GM12873 (cell line): ENCODE measurements around the gene ADCY7.

Source experiments
- TF ChIP-seq, protein P1 (sequence below): IDR thresholded peaks from 2 replicates; pipeline ENCODE4 v1.5.1; 2012; ENCODE audit warnings: low read depth, mild to moderate bottlenecking, moderate library complexity, low read length, control low read depth; ENCODE audit not compliant: insufficient read depth; ENCODE audit errors: missing control alignments

Gene ADCY7

DNA sequence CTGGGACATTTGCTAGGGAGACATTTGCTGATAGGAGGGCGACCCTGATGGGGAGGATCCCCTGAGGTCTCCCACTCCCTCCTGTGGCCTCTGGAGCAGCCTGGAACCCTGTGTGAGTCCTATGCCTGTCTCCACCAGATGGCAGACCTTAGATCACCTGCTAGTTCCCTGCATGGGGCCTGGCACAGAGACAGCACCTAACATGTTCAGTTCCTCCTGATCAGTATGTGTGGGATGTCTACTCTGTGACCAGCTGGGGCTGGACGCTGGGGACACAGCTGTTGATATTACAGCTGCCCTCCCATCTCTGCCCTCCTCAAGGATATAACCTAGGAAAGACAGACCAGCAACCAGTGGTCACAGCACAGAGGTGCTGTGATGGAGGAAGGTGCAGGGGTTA is 1.1 kb upstream of the ADCY7 start:
- TF ChIP-seq, protein P1, sequence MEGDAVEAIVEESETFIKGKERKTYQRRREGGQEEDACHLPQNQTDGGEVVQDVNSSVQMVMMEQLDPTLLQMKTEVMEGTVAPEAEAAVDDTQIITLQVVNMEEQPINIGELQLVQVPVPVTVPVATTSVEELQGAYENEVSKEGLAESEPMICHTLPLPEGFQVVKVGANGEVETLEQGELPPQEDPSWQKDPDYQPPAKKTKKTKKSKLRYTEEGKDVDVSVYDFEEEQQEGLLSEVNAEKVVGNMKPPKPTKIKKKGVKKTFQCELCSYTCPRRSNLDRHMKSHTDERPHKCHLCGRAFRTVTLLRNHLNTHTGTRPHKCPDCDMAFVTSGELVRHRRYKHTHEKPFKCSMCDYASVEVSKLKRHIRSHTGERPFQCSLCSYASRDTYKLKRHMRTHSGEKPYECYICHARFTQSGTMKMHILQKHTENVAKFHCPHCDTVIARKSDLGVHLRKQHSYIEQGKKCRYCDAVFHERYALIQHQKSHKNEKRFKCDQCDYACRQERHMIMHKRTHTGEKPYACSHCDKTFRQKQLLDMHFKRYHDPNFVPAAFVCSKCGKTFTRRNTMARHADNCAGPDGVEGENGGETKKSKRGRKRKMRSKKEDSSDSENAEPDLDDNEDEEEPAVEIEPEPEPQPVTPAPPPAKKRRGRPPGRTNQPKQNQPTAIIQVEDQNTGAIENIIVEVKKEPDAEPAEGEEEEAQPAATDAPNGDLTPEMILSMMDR = peak; percentile 65

DNA sequence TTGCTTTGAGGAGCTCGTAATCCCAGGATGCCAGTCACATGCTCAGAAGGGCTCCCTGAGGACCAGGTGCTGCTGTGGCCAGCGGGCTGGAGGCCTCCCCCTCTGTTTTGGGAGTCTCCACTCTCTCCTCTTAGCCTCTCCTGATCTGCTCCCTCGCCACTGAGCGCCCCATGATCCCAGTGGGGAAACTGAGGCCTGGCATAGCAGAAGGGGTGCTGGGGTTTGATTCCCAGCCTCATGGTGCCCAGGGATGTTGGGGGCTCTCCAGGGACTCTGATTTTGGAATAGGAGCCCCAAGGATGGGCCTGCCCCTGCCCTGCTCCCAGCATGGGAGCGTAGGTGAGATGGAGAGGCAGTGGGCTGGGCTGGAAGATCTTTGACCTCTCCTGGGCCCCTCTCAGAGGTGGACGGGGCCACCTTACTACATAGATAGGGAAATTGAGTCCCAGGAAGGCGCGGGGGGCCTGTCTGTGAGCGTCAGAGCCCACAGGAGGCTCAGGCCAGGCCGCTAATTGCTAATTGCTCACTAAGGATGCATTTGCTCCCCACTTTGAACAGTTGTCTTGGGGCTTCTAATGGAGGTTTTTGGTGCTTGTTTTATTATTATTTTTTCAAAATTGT is 525 bp upstream of the ADCY7 start:
- TF ChIP-seq, protein P1 = no peak

DNA sequence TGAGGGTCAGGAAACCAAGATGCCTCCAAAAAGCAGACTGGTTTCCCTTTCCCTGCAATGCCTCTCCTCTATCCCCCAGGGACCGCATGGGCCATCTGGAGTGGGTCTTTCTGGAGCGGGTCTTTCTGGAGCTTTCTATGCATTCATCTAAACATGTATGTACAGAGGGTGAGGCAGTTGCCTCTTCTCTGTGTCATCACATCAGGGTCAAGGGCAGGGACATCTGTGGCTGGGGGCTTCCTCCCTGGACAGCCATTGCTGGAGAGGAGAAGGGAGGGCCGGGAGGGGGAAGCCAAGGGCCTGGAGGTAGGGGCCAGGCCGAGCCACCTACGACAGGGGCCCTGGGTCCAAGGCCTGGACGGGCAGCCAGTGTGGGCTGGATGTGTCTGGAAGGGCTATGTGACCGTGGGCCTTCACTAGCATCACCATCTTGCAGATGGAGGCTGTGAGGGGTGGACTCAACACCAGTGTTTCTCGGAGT is 840 bp downstream of the ADCY7 start:
- TF ChIP-seq, protein P1 = no peak

DNA sequence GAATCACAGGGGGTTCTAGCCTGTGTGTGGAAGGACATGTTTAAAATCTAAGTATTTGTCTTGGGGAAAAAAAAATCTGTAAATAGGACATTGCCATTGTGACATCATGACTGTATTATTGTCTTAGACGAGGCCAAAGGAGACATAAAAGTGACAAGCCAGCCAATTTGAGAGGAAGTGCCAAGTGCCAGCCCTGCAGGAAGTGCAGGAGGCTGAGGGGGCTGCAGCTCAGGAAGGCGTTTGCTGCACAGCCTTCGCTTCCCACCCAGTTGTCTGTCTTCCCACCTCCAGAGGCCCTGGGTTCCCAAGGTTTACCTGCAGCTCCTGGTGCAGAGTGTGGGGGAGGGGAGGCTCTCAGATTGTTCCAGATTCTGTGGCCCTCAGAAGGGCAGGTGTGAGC is 1.3 kb downstream of the ADCY7 start:
- TF ChIP-seq, protein P1 = no peak

DNA sequence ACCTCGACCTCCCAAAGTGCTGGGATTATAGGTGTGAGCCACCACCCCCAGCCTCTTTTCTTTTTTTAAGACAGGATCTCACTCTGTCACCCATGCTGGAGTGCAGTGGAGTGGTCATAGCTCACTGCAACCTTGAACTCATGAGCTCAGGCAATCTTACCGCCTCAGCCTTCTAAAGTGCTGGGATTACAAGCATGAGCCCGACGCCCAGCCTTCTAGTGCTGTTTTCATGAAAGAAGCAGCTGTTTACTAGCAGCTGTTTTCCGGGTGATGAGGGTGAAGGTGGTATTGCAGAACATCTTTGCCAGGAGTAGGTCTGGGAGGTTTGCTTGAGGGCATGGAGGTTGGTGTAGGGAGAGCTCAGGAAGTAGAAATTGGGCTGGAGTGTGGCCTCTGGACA is 2.0 kb downstream of the ADCY7 start:
- TF ChIP-seq, protein P1 = no peak

DNA sequence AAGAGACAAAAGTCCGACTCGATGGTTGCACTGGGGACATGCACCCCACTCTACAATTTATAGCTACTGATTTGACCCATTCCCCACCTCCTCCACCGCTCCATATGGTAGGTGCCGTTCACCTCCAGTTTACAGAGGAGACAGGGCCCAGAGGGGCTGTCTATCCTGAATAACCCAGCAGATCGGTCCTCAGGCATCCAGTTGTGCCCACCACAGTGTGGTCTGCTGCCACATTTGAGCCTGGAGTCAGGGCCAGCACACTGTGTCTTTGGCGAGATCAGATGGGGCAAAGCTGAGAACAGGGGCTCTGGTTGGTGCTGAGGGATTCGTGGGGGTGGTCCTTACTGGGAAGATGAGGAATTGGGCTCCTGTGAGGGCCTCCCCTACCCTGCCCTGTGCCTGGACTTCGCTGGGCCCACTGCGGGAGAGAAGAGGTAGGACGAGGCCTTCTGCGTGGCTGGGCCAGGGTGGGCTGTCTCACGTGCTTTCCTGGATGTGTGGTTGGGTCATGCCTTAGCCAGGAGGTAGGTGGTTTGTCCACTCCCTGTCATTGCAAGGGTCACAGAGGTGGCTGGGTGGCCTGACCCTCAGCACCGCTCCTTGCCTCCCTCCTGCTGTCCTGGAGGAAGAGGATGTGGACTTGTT is 2.8 kb downstream of the ADCY7 start:
- TF ChIP-seq, protein P1 = no peak

DNA sequence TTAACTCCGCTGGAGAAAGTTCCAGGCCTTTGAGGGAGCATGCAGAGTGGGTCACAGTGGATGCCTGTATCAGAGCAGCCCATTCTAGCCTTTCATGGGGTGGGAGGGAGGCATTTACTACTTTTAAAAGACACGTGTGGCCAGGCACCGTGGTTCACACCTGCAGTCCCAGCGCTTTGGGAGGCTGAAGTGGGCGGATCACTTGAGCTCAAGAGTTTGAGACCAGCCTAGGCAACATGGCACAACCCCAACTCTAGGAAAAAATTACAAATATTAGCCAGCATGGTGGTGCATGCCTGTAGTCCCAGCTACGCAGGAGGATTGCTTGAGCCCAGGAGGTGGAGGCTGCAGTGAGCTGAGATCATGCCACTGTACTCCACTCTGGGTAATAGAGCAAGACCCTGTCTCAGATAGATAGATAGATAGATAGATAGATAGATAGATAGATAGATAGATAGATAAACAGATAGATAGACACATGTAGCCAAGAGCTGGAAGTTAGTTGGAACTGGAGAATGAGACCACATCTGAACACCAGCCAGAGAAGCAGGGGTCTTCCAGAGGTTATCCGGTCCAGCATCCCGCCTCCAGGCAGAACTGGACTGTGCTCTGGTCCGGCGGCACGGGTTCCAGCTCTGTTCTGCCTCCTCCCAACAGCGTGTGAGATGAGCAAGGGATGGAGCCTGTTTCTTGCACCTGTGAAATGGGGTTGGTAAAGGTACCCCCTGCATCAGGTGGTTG is 3.6 kb downstream of the ADCY7 start:
- TF ChIP-seq, protein P1 = no peak
